GM12801 (cell line): ENCODE measurements around the gene GDF11.

Experiments used
- TF ChIP-seq, protein P1 (sequence below): IDR thresholded peaks from one replicate; pipeline ENCODE4 v1.5.1; 2011; ENCODE audit warnings: control low read depth; ENCODE audit not compliant: insufficient read length; ENCODE audit errors: extremely low read depth

The GDF11 gene

DNA sequence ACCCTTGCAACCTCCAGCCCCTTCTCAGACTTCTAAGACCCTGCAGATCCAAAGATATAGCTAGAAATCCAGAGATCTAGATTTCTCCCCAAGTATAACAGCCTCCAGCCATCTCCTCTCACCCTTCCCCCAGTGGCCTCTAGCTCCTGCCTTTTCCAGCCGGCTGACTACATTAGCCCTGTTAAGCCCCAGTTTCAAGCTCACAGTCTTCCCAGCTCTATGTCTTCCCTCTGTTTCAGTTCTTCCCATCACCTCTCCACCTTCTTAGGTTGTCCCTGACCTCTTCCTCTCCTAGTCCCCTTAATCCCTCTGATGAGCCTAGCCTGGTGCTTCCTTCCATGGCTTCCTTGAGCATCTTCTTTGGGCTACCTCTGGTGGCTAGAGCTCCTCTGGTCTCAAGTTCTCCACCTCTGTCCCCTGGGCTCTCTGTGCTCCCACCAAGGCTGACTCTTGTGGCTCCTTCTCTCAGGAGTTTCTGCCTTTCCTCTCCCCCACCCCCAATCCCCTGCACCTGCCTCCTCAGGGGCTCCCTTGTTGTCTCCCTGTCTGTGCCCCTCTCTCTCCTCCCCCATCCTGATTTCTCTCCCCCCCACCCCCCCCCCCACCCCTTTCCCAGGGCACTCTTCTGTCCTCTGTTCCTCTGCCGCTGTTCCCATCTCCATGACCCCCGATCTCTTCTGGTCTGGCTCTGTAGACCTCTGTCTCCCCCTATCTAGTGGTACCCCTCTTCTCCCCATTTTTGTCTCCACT is 816 bp upstream of the GDF11 start:
- TF ChIP-seq, protein P1, sequence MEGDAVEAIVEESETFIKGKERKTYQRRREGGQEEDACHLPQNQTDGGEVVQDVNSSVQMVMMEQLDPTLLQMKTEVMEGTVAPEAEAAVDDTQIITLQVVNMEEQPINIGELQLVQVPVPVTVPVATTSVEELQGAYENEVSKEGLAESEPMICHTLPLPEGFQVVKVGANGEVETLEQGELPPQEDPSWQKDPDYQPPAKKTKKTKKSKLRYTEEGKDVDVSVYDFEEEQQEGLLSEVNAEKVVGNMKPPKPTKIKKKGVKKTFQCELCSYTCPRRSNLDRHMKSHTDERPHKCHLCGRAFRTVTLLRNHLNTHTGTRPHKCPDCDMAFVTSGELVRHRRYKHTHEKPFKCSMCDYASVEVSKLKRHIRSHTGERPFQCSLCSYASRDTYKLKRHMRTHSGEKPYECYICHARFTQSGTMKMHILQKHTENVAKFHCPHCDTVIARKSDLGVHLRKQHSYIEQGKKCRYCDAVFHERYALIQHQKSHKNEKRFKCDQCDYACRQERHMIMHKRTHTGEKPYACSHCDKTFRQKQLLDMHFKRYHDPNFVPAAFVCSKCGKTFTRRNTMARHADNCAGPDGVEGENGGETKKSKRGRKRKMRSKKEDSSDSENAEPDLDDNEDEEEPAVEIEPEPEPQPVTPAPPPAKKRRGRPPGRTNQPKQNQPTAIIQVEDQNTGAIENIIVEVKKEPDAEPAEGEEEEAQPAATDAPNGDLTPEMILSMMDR, result no peak

DNA sequence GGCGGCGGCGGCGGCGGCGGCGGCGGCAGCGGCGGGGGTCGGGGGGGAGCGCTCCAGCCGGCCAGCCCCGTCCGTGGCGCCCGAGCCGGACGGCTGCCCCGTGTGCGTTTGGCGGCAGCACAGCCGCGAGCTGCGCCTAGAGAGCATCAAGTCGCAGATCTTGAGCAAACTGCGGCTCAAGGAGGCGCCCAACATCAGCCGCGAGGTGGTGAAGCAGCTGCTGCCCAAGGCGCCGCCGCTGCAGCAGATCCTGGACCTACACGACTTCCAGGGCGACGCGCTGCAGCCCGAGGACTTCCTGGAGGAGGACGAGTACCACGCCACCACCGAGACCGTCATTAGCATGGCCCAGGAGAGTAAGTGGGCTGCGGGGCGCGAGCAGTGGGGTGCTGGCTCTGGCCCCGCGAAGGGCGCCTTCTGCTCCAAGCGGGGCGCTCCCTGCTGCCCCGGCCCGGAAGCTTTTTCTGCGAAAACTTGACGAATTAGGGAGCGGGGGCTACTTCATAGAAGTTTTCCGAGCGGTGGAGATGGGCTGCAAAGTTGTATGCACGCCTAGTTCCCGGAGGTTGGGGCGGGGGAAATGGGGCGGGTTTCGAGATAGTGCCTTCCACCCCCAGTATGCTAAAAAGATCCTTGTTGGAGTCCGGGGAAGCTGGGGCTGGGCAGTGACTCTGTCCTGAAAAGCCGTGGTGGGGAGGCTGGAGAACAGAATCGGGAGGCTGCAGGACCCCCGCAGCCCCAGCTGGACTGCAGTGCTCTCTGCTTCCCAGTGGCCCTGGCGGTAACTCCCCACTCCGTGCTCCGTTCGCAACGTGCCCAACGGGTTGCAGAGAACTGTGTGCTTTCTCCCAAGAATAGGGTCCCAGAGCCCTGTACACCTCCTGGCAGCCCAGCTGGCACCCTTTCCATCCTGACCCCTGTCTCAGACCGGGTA is 751 bp downstream of the GDF11 start:
- TF ChIP-seq, protein P1, result no peak

GRCh38 chr12:55744340-55745030 is 1.6 kb downstream of the GDF11 start:
- TF ChIP-seq, protein P1, result no peak

GRCh38 chr12:55745361-55746173 is 2.6 kb downstream of the GDF11 start:
- TF ChIP-seq, protein P1, result no peak

GRCh38 chr12:55746174-55746912 is 3.4 kb downstream of the GDF11 start:
- TF ChIP-seq, protein P1, result no peak

DNA sequence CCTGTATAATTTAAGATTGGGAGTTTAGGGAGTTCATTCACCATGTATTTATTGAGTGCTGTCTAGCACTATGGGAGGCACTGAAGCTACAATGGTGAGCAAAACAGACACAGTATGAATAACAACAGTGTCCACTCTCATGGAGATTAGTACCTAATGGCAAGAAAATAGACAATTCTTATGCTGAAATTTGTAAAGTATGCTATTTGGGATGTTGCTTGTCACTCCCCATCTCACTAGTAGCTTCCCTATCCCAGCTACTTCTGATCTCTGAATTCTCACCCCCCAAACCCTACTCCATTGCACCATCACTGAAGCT is 4.0 kb downstream of the GDF11 start:
- TF ChIP-seq, protein P1, result no peak
